Right renal cortex interstitium (tissue), 3 donors: ENCODE measurements around the gene RGS11. TPM values are rescaled to one million over a fixed set of nuclear protein-coding genes. Genes with fewer than 3 reads are reported as not detected.

Experiments
- DNase-seq, 3 donors: peaks; one replicate each; pipeline ENCODE4 v3.0.0-alpha.2; 2013; ENCODE audit warnings: low read depth in 3 of 3, low spot score in 2 of 3
- polyA plus RNA-seq, 3 donors: library from polyadenylated mRNA; unstranded; fragments of 120-200 nt; gene quantifications; one replicate each; pipeline ENCODE4 v1.2.1, GENCODE V29; 2013; ENCODE audit not compliant: insufficient read length in 3 of 3

RGS11 gene
- polyA plus RNA-seq, 3 donors, result 0.44 to 1.1 (median 1.0) TPM

- DNase-seq, result no peak
Observed at GRCh38 chr16:297832-298231, 22.1 kb upstream of the RGS11 start.

- DNase-seq, result no peak
Observed at GRCh38 chr16:296806-297510, 21.2 kb upstream of the RGS11 start.

DNA sequence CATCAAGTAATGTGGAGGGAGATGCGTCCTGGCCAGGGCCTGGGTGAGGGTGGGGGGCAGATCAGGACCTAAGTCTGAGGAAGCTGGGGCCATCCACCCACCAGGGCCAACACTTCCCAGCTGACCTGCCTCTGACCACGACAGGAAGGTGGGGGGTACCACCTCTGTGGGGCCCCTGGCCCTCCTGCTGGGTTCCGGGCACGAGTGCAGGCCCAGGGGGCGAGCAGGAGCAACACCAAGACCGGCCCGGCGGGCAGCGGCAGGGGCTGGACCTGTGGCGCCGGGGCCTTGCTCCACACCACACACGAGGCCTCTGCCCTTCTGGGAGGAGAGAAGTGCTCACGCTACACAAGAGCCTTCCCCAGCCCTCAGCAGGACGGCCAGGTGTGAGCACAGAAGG lies 20.5 kb upstream of the RGS11 start:
- no peak for DNase-seq

- DNase-seq, result no peak
Observed at GRCh38 chr16:293043-293775, 17.5 kb upstream of the RGS11 start.

GRCh38 chr16:291539-291938 lies 15.8 kb upstream of the RGS11 start:
- DNase-seq, result no peak

DNA sequence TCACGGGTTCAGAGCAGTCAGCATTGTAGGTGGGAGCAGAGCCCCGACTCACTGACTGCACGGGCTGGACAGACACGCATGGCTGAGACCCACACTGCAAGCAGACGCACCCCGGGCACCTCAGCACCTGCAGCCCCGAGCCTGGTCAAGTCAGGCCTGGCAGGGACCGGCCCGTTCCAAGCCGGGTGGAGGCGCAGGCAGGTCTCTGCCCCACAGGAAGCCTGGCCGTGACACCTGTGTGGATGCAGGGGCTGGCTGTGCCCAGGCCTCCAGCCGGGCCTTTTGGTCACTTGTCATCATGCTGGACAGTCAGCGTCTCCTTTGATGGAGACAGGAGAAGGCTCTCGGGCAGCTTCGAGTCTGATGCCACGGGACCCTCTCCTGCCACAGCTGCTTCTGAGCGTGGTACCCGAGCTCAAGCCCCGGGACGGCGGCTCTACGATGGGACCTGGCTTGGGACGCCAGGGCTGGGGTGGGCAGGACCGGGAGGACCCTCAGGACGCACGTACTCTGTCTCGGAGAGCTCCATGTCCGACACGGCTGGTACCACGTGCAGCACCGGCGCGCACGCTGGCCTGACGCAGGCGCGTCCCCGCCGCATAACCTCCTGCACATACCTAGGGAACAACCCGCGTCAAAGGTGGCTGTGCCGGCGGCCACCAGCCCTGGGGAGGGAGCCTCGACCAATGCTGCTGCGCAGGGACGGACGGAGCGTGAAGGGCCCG lies 15.1 kb upstream of the RGS11 start:
- DNase-seq, result no peak

DNA sequence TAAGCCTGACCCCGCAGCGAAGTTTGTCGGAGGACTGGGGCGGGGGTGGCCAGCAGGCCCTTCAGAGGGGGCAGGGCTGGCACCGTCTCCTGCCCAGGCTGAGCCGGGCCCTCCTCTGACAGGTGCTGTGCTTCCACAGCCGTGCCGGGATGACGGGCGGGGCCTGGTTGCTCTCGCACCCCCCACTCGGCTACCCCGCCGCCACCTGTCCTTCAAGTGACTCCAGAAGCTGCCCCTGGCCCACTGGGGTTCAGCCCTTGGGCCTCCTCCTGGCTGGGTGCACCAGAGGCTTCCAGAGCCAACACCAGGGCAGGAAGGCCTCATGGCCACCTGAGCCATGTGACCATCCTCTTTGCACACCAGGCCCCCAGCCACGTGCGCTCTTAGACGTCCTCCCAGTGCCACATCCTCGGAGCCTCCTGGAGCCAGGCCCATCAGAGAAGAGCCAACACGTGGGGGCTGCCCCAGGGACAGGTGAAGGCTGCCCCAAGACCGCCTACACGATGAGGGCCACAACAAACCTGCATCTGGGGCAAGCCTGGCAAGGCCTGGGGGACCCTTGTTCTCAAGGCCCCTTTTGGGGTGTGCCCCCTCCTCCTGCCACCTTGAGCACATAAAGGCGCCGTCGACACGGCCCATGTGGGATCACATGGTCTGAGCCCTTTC lies 14.4 kb upstream of the RGS11 start:
- no peak for DNase-seq

GRCh38 chr16:289395-289997 lies 13.8 kb upstream of the RGS11 start:
- DNase-seq, result no peak

DNA sequence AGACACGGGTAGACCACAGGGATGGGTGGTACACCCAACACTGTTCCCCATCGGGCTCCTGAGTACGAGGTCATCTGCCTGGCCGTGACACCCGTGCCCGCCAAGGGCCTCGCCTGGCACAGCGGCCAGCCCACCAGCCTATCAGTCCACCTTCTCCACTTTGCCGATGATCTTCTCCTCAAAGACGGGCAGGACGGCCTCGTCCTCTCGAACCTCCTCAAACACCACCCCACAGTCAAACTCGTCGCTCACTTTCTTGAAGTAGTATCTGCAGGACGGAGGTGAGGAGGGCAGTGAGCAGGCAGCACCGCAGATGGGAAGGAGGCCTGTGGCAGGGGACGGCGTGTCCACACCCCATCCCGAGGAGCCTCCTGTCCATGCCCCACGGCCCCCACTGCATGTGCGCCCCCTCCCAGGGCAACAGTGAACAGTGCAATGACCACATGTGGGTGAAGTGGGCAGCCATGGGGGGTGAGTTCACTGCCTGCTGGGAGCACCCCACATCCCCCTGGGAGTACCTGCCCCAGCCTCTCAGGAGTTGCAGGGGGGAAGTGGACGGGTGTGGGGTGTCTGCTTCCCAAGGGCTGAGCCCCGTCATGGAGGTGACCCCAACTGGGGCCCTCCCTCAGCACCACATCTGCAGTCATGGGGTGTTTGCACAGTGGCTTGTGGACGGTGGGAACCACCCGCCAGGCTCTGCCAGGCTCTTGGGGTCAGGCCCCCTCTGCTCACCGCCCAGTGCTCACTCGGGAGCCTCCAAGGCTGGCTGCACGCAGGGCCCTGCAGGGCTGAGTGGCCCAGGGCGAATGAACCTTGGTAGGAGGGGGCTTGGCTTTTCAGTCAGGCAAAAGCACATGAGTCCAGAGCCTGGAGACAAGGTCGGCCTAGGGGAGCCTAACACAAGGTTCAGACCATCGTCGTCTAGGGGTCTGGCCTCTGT lies 12.5 kb upstream of the RGS11 start:
- DNase-seq, result no peak

DNA sequence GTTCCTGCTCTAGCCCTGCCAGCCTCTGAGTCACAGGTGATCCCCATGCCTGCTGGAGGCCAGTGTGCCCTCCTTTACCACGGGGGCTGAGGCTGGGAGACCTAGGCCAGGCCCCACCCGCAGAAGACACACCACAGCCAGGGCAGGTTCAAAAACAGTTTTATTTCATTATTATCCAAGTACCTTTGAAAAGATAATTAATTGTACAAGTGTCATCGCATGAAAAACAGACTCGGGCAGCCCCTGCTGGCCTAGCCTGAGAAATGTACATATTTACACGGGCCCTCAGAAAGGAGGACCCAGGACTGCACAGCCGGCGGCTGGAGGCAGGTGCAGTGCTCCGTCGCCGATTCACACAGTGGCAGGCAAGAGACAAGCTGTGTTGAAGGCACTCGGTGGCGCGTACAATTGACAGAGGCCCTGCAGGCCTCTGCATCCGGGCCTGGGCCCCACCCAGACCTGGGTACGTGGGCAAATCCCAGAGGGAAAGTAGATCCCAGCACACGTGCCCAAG lies 11.6 kb upstream of the RGS11 start:
- DNase-seq, result no peak

DNA sequence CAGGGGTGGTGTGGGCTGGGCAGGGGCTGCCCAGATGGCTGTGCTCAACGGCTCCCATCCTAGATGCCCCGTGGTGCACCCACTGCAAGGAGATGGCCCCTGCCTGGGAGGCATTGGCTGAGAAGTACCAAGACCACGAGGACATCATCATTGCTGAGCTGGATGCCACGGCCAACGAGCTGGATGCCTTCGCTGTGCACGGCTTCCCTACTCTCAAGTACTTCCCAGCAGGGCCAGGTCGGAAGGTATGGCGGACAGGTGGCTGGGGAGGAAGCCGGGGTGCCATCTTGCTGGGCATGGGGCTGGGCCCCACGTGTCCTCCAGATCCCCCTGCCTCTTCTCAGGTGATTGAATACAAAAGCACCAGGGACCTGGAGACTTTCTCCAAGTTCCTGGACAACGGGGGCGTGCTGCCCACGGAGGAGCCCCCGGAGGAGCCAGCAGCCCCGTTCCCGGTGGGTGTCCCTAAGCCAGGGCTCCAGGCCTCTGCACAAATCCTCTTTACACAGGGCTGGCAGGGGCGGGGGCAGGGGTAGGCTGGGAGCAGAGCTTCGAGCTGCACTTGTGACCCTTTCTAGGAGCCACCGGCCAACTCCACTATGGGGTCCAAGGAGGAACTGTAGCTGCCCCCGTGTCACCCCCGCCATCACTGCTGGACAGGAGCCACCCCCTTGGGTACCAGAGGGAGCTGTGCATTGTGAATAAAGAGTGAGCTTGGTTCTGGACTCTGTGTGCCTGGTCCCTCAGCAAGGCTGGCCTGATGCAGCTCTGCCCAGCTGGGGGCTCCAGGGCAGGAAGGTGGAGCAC lies 10.9 kb upstream of the RGS11 start:
- DNase-seq, result no peak

DNA sequence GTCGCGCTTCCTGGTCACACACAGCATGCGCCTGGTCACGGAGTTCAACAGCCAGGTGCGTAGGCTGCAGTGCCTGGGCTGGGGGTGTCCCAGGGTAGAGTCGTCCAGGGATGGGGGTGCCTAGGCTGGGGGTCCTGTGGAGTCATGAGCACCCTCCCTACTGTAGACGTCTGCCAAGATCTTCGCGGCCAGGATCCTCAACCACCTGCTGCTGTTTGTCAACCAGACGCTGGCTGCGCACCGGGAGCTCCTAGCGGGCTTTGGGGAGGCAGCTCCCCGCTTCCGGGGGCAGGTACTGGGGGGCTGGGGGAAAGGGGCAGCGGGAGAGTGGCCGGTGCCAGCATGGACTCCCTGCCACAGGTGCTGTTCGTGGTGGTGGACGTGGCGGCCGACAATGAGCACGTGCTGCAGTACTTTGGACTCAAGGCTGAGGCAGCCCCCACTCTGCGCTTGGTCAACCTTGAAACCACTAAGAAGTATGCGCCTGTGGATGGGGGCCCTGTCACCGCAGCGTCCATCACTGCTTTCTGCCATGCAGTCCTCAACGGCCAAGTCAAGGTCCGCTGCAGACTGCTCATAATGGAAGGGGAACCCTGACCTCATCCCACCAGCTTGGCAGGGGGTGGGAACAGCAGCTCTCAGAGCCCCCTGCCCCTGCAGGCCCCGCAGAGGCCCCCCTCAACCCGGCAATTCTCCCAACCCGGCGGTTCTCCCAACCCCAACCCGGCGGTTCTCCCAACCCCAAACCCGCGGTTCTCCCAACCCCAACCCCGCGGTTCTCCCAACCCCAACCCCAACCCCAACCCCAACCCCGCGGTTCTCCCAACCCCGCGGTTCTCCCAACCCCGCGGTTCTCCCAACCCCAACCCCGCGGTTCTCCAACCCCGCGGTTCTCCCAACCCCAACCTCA lies 9.7 kb upstream of the RGS11 start:
- DNase-seq, result no peak

DNA sequence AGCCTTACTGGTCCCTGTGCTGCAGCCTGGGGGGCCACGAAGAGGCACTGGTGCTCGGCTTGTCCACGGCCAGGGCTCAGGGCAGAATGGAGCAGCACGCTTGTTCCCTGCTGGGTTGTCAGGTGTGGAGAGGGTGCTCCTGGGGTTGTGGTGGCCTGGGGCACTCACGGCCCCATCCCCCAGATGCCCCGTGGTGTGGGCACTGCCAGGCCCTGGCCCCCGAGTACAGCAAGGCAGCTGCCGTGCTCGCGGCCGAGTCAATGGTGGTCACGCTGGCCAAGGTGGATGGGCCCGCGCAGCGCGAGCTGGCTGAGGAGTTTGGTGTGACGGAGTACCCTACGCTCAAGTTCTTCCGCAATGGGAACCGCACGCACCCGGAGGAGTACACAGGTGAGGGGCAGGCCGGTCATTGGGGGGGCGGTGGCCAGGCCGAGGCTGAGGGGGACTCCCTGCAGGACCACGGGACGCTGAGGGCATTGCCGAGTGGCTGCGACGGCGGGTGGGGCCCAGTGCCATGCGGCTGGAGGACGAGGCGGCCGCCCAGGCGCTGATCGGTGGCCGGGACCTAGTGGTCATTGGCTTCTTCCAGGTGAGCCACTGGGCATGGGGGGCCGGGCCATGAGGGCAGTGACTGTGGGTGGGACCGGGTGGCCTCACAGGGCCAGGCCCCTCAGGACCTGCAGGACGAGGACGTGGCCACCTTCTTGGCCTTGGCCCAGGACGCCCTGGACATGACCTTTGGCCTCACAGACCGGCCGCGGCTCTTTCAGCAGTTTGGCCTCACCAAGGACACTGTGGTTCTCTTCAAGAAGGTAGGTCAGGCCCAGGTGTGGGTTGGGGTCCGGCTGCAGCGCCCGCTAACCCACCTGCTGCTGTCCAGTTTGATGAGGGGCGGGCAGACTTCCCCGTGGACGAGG lies 8.7 kb upstream of the RGS11 start:
- DNase-seq, result no peak

- DNase-seq, result no peak
Observed at GRCh38 chr16:283033-283805, 7.5 kb upstream of the RGS11 start, which contains the start of gene PDIA2. Gene PDIA2, plus strand, starts transcription at chr16:283164. Its CDS starts 6 bp downstream, at chr16:283170.

DNA sequence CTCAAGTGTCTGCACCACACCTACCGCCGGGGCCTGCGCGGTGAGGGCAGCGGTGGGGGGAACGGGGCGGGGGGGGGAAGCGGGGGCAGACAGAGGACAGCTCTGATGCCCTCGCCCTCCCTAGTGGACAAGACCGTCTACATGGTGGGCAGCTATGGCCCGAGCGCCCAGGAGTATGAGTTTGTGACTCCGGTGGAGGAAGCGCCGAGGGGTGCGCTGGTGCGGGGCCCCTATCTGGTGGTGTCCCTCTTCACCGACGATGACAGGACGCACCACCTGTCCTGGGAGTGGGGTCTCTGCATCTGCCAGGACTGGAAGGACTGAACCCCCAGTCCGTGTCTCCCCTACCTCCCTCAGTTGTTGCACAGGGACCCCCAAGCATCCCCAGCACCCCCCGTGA lies 6.7 kb upstream of the RGS11 start:
- no peak for DNase-seq
